Subcutaneous adipose tissue (tissue), 4 donors: ENCODE results near the gene TMX3. TPM values are rescaled to one million over a fixed set of nuclear protein-coding genes. Genes with fewer than 3 reads are reported as not detected.

Experiments used
- total RNA-seq, 4 donors: library from RNA; depleted of rRNA; stranded (reverse); fragments of >200 nt; gene quantifications; one replicate each; pipeline ENCODE4 v1.1.0, GENCODE V29; 2016
- TF ChIP-seq, protein P1 (sequence below): fragments of 450-650 bp; IDR thresholded peaks from one replicate; pipeline ENCODE4 v1.5.1; 2016; ENCODE audit warnings: low read depth, mild to moderate bottlenecking, control low read depth, antibody characterized with exemption, moderate library complexity

TMX3 gene, protein sequence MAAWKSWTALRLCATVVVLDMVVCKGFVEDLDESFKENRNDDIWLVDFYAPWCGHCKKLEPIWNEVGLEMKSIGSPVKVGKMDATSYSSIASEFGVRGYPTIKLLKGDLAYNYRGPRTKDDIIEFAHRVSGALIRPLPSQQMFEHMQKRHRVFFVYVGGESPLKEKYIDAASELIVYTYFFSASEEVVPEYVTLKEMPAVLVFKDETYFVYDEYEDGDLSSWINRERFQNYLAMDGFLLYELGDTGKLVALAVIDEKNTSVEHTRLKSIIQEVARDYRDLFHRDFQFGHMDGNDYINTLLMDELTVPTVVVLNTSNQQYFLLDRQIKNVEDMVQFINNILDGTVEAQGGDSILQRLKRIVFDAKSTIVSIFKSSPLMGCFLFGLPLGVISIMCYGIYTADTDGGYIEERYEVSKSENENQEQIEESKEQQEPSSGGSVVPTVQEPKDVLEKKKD
- total RNA-seq: 10 to 100 TPM; 44.6 to 89.8 (median 58.8) TPM

DNA sequence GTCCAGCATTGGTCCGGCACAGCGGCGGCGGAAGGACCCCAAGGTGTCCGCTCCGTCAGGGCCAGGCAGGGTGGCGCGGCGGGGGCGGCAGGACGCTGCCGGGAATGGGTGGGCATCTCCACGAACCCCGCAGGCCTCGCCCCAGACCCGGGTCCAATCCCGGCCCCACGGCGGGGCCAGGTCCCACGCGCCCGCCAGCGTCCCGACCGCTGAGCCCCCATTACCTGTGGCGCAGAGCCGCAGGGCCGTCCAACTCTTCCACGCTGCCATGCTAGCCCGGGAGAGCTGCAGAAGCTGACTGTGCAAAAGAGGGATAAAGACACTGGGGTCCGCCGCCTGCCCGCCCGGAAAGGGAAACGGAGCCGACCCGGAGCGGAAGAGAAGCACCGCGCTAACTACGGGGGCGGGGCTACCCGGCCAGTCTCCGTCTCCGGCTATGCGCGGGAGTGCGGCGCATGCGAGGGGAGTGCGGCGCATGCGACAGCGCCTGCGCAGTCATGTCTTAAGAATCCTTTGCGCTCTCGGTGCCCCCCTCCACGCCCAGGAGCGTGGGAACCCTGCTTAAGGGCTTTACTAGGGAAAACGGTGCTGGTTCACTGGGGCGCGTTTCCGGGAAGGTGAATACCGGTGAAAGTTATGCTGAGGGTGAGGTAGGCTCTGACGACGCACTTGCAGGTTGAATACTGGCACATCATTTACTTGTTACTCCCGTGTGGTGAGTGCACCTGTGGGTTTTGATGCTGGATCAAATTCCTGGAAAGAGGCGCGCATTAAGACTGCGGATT is at the start of gene TMX3:
TMX3 (minus strand) TSS at position 397 of the 785 bp plus-strand sequence; CDS start at position 270, 127 bp downstream.
- TF ChIP-seq, protein P1, sequence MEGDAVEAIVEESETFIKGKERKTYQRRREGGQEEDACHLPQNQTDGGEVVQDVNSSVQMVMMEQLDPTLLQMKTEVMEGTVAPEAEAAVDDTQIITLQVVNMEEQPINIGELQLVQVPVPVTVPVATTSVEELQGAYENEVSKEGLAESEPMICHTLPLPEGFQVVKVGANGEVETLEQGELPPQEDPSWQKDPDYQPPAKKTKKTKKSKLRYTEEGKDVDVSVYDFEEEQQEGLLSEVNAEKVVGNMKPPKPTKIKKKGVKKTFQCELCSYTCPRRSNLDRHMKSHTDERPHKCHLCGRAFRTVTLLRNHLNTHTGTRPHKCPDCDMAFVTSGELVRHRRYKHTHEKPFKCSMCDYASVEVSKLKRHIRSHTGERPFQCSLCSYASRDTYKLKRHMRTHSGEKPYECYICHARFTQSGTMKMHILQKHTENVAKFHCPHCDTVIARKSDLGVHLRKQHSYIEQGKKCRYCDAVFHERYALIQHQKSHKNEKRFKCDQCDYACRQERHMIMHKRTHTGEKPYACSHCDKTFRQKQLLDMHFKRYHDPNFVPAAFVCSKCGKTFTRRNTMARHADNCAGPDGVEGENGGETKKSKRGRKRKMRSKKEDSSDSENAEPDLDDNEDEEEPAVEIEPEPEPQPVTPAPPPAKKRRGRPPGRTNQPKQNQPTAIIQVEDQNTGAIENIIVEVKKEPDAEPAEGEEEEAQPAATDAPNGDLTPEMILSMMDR: no peak

- TF ChIP-seq, protein P1: no peak
These were observed 49.1 kb upstream of the TMX3 start for GRCh38 chr18:68764016-68764415.

DNA sequence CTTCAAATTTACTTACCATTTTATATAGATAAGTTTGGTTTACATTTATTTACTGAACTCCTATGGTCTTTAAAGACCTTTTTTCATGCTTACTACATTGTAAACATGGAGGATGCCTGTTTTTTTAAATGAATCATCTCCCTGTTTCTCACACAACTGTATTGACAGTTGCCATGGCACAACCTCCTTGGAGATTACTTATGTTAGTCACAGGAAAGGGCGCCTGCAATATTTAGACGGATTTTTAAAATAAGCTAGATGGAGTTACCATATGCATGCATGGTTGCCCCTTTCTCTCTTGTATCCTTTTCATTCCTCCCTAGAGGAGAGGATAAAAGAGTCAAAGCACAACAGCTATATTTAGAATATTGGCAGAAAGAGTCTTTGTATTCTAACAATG is 48.2 kb upstream of the TMX3 start:
- TF ChIP-seq, protein P1: no peak

DNA sequence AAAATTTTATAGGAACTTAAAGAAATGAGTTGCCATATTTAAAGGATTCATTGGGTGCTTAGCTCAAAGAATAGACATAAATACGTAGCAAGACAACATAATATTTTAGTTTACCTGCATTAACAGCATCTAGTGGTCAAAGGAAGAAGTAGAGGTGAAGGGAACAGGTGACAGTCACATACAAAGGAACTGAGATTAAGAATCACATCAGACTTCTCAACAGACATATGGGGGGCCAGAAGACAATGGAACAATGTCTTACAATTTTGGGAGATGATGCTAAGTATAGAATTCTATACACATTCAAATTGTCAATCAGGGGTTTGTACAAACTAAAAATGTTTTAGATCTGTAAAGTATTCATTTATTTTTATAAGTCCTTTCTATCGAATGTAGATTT is 44.4 kb upstream of the TMX3 start:
- TF ChIP-seq, protein P1: no peak

- TF ChIP-seq, protein P1: no peak
These were observed 42.2 kb upstream of the TMX3 start for GRCh38 chr18:68757126-68757525.

DNA sequence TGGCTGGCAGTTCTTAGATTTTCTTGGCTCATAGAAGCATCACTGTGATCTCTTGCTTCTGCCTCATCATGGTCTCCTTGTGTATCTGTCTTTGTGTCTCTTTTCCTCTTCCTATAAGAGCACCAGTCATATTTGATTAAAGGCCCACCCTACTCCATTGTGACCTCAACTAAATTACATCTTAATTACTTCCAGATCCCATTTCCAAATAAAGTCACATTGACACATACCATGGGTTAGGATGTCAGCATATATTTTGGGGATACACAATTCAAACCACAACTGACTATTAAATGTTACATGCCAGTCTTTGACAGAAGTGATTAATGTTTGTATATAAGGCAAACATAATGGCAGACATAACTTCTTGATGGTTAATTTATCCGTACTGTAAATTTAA is 27.3 kb upstream of the TMX3 start:
- TF ChIP-seq, protein P1: no peak

DNA sequence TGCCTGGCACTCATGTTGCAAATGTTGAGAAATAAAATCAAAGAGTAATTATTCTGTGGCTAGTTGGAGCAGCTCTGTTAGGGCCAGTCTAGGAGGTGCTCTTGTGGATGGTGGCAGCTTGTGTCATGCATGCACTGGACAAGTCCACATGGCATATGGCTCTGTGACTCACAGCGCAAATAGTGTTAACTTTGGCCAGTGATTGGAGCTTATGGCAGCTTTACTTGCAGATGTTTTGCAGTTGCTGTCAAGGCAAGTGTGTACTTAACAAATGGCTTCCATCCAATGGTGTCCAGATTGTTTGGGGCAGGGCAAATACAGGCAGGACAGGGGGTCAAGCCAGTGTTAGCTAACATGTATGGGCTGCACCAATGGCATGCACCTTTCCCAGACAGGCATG is 26.1 kb upstream of the TMX3 start:
- TF ChIP-seq, protein P1: no peak
